Chondrocyte (in vitro differentiated cells): ENCODE data around the gene CSRP2. TPM values are rescaled to one million over a fixed set of nuclear protein-coding genes. Genes with fewer than 3 reads are reported as not detected.

Experiments
- DNase-seq: peaks from one replicate; pipeline ENCODE4 v3.0.0; 2021; ENCODE audit warnings: mixed read lengths, low spot score
- H3K27ac Mint-ChIP-seq: one replicate; pipeline ENCODE4 v1.8.0; 2021; ENCODE audit warnings: mild to moderate bottlenecking, moderate library complexity, mixed read lengths; ENCODE audit not compliant: unreplicated experiment
- H3K27me3 Mint-ChIP-seq: 2 replicates; pipeline ENCODE4 v1.8.0; 2021; ENCODE audit warnings: low read depth, mixed read lengths
- H3K36me3 Mint-ChIP-seq: 2 replicates; pipeline ENCODE4 v1.8.0; 2021; ENCODE audit warnings: low read depth, mixed read lengths
- H3K4me1 Mint-ChIP-seq: 2 replicates; pipeline ENCODE4 v1.8.0; 2021; ENCODE audit warnings: low read depth, mild to moderate bottlenecking, mixed read lengths
- H3K4me3 Mint-ChIP-seq: one replicate; pipeline ENCODE4 v1.8.0; 2021; ENCODE audit warnings: mild to moderate bottlenecking, moderate library complexity, mixed read lengths; ENCODE audit not compliant: unreplicated experiment
- H3K9me3 Mint-ChIP-seq: 2 replicates; pipeline ENCODE4 v1.8.0; 2021; ENCODE audit warnings: low read depth, mixed read lengths
- total RNA-seq: library from RNA; stranded (reverse); gene quantifications from 3 replicates; pipeline ENCODE4 v1.2.1, GENCODE V29; 2021
- TF ChIP-seq, protein P1 (sequence below): fragments of 200-600 bp; sonication (generic); IDR thresholded peaks from 2 replicates; pipeline ENCODE4 v1.5.0; 2021; ENCODE audit warnings: antibody characterized with exemption, mild to moderate bottlenecking, moderate library complexity

CSRP2 gene
- total RNA-seq, 1 donor from 2014 or later, result 215 TPM

DNA sequence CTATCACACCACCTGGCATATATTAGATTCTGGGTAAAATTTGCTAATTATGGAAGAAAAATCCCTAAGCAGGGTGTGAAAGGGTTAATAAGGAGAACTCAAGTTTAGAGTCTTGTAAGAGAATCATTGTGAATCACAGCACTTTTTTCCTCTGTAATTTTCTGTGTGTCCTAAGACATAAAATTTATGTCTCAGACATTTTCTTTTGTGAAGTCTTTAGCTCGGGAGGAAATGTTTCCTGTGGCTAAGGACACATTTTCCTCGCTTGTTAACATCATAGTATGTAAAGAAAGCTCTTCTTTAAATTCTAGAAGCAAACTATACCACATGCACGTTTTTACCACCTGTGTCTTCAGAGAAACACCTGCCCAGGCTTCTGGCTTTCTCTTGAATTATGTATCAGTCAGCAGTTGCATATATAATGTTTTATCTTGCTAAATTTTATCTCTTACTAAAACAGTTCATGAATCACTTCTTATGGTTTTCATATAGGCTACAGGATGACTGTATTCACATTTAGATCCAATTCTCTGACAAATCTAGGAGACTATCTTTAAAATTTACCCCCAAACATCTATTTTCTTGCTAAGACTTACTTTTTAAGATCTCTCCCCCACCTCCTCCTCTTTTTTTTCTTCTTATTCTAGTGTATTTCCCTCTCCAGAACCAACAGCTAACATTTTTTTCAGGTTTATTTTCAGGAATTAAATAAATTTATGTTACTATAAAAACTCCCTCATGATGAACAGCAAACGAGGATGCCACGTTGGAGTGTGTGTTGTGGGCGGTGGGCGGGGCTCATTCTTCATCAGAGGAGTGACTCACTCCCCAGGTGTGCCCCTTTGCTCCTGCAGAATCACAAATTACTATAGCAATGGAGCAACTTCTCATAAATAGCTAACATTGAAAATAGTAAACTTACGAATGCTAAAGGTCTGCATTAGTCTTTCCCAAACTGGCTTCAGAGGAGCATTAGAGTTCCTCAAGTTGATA, 11.6 kb upstream of the CSRP2 start:
- no peak overlapping the region for H3K4me3 Mint-ChIP-seq
- H3K4me1 Mint-ChIP-seq, result no peaks in the 10 kb centered on the region
- peaks cover 14% of the 10 kb centered on the region for H3K9me3 Mint-ChIP-seq
- no peaks in the 10 kb centered on the region for H3K27me3 Mint-ChIP-seq
- TF ChIP-seq, protein P1, sequence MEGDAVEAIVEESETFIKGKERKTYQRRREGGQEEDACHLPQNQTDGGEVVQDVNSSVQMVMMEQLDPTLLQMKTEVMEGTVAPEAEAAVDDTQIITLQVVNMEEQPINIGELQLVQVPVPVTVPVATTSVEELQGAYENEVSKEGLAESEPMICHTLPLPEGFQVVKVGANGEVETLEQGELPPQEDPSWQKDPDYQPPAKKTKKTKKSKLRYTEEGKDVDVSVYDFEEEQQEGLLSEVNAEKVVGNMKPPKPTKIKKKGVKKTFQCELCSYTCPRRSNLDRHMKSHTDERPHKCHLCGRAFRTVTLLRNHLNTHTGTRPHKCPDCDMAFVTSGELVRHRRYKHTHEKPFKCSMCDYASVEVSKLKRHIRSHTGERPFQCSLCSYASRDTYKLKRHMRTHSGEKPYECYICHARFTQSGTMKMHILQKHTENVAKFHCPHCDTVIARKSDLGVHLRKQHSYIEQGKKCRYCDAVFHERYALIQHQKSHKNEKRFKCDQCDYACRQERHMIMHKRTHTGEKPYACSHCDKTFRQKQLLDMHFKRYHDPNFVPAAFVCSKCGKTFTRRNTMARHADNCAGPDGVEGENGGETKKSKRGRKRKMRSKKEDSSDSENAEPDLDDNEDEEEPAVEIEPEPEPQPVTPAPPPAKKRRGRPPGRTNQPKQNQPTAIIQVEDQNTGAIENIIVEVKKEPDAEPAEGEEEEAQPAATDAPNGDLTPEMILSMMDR, result no peak
- peaks cover 2% of the 10 kb centered on the region for H3K36me3 Mint-ChIP-seq
- no peak overlapping the region for H3K27ac Mint-ChIP-seq
- DNase-seq, result no peak

GRCh38 chr12:76888775-76889174, 10.0 kb upstream of the CSRP2 start:
- H3K9me3 Mint-ChIP-seq, result peaks cover 7% of the 10 kb centered on the region

DNA sequence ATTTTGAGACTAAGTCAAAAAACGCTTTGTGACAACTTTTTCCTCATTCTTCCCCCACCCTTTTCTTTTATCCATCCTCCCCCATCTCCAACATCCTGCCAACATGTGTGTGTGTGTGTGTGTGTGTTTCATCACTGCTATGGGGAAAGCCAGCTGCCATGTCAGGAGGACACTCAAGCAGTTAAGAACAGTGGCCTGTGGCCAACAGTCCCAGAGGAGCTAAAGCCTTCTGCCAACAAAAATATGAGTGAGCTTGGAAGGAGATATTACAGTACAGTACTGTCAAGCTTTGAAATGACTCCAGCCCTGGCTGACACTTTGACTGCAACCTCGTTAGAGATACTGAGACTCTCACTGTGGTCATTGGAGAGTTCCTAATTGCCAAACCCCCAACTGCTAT, 5.0 kb upstream of the CSRP2 start:
- Mint-ChIP-seq H3K4me3 (no peak overlapping the region), H3K4me1 (peaks cover 46% of the 10 kb centered on the region)

More at GRCh38 chr12:76888775-76889174, 10.0 kb upstream of the CSRP2 start:
- Mint-ChIP-seq H3K36me3 (peaks cover 2% of the 10 kb centered on the region), H3K27me3 (no peaks in the 10 kb centered on the region), H3K4me3 (no peak overlapping the region), H3K4me1 (peaks cover 5% of the 10 kb centered on the region), H3K27ac (no peak overlapping the region)
- TF ChIP-seq, protein P1, result no peak
- DNase-seq, result no peak

DNA sequence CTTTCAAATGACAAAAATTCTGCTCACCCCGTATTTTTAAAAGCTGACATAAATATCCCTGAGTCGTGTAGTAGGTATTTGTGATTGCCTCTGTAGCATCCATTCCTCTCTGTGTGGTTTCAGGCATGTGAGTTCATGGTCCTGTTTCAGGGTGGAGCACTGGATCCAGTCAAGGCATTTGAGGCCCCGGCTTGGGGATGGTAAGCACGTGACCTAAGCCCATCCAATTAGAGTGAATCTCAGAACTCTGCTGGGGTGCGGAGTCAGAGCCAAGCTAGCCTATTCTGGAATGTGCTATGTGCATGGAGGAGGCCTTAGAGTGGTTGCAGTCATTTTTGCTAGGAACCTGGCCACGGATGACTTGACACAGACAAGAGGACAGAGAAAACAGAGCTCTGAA, 4.3 kb upstream of the CSRP2 start:
- H3K4me3 Mint-ChIP-seq, result no peak overlapping the region
- DNase-seq, result no peak
- TF ChIP-seq, protein P1, result no peak
- H3K9me3 Mint-ChIP-seq, result peaks cover 10% of the 10 kb centered on the region
- no peaks in the 10 kb centered on the region for H3K36me3 Mint-ChIP-seq
- H3K27ac Mint-ChIP-seq, result no peak overlapping the region
- H3K4me1 Mint-ChIP-seq, result peaks cover 46% of the 10 kb centered on the region
- H3K27me3 Mint-ChIP-seq, result no peaks in the 10 kb centered on the region

More for the DNA sequence above, 5.0 kb upstream of the CSRP2 start:
- H3K27me3 Mint-ChIP-seq, result no peaks in the 10 kb centered on the region
- H3K9me3 Mint-ChIP-seq, result peaks cover 10% of the 10 kb centered on the region
- no peak for DNase-seq
- H3K36me3 Mint-ChIP-seq, result no peaks in the 10 kb centered on the region
- TF ChIP-seq, protein P1, result no peak
- H3K27ac Mint-ChIP-seq, result peak overlapping the region; percentile 62

- Mint-ChIP-seq H3K9me3 (peaks cover 10% of the 10 kb centered on the region), H3K36me3 (no peaks in the 10 kb centered on the region), H3K4me1 (peaks cover 50% of the 10 kb centered on the region), H3K27me3 (no peaks in the 10 kb centered on the region), H3K27ac (peak overlapping the region; percentile 9), H3K4me3 (no peak overlapping the region)
- DNase-seq, result no peak
- TF ChIP-seq, protein P1, result no peak
Observed at GRCh38 chr12:76882367-76882766, 3.5 kb upstream of the CSRP2 start.
